ENCODE results near the gene MRGPRX3. TPM values are rescaled to one million over a fixed set of nuclear protein-coding genes. Genes with fewer than 3 reads are reported as not detected.

Gene MRGPRX3
- total RNA-seq, 1 experiment from 2014 or later = not detected

DNA sequence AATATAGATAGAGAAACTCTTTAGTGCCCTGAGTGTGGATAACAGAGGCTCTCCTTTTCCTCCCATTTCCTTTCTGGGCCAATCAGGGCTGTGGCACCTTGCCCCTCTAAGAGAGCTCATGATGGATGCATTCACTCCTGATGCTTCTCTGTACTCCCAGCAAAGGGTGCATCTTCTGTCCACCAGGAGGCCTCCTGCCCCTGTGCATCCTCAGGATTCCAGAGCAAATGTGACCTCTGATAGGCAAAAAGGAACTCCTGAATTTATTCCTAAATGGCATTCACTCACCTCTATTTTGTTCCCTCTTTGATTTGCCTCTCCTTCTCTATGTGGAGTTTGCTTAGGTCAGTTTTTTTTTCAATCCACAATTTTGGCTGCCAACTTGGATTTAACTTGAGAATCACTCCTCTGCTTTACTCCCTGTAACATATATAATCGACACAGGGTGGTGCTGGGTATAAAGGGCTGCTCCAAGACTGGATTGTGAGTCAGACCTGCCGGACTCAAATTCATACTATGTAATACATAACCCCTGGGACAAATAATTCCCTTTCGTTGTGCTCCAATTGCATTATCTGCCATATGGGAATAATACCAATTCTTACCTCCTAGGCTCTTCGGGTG lies 39.1 kb downstream of the MRGPRX3 start:
- in situ Hi-C loops (cut with HindIII; ENCODE audit: low pct_unique_long_range_greater_than_20kb, low sequenced_read_pairs) = no loop called here

DNA sequence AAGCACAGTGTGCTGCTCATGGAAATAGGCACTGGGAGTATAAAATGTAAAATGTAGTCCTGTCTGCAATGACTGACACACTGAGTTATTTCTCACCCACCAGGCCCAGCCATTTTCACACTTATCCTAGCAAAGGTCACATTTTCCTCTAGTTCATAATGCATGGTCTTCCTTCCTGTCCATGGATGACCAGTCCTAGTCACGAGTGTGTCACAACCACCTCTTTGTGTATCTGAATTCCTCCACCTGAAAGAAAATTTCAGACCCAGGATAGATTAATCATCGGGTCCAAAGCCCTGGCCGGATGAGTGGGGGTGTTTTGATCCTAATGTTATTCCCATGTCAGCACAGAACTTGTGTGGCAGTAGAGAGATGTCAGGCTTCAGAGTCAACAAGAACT lies 40.3 kb downstream of the MRGPRX3 start, which contains the start of gene MRGPRX4:
MRGPRX4 (plus strand) TSS at position 172 of the 400 bp plus-strand sequence. CDS start 420 bp downstream, outside the sequence.
- BruUV-seq (replicated peaks) = no TSS peak
- no peak for ATAC-seq
- H3K36me3 ChIP-seq (ENCODE audit: control insufficient read depth, insufficient read depth, low read length) = no peaks in the 10 kb centered on the region
- no peak within 1 kb of the TSS for H3K4me3 ChIP-seq (ENCODE audit: low read depth in 2 of 2, low read length in 2 of 2)
- in situ Hi-C loops (cut with HindIII; ENCODE audit: low pct_unique_long_range_greater_than_20kb, low sequenced_read_pairs) (no loop called here), intact Hi-C loops (cut with micrococcal nuclease; ENCODE audit: unreplicated experiment) (no loop called here)
- TF ChIP-seq SIN3A (IDR thresholded peaks at IDR 0.05; ENCODE audit: borderline replicate concordance, insufficient read depth, low read depth, low read length) (no peak), TCF7L2 (IDR thresholded peaks at IDR 0.05; ENCODE audit: low read depth, low read length) (no peak), POLR2AphosphoS5 (IDR thresholded peaks at IDR 0.05; ENCODE audit: low read depth, low read length) (no peak)
- TF ChIP-seq, protein P1, sequence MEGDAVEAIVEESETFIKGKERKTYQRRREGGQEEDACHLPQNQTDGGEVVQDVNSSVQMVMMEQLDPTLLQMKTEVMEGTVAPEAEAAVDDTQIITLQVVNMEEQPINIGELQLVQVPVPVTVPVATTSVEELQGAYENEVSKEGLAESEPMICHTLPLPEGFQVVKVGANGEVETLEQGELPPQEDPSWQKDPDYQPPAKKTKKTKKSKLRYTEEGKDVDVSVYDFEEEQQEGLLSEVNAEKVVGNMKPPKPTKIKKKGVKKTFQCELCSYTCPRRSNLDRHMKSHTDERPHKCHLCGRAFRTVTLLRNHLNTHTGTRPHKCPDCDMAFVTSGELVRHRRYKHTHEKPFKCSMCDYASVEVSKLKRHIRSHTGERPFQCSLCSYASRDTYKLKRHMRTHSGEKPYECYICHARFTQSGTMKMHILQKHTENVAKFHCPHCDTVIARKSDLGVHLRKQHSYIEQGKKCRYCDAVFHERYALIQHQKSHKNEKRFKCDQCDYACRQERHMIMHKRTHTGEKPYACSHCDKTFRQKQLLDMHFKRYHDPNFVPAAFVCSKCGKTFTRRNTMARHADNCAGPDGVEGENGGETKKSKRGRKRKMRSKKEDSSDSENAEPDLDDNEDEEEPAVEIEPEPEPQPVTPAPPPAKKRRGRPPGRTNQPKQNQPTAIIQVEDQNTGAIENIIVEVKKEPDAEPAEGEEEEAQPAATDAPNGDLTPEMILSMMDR (IDR thresholded peaks at IDR 0.05) = no peak
- TF ChIP-seq, protein P2, sequence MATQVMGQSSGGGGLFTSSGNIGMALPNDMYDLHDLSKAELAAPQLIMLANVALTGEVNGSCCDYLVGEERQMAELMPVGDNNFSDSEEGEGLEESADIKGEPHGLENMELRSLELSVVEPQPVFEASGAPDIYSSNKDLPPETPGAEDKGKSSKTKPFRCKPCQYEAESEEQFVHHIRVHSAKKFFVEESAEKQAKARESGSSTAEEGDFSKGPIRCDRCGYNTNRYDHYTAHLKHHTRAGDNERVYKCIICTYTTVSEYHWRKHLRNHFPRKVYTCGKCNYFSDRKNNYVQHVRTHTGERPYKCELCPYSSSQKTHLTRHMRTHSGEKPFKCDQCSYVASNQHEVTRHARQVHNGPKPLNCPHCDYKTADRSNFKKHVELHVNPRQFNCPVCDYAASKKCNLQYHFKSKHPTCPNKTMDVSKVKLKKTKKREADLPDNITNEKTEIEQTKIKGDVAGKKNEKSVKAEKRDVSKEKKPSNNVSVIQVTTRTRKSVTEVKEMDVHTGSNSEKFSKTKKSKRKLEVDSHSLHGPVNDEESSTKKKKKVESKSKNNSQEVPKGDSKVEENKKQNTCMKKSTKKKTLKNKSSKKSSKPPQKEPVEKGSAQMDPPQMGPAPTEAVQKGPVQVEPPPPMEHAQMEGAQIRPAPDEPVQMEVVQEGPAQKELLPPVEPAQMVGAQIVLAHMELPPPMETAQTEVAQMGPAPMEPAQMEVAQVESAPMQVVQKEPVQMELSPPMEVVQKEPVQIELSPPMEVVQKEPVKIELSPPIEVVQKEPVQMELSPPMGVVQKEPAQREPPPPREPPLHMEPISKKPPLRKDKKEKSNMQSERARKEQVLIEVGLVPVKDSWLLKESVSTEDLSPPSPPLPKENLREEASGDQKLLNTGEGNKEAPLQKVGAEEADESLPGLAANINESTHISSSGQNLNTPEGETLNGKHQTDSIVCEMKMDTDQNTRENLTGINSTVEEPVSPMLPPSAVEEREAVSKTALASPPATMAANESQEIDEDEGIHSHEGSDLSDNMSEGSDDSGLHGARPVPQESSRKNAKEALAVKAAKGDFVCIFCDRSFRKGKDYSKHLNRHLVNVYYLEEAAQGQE (IDR thresholded peaks at IDR 0.05; ENCODE audit: insufficient read depth in 1 of 2, low read depth in 2 of 2, low read length in 1 of 2) = no peak
- peaks cover 27% of the 10 kb centered on the region for H3K27me3 ChIP-seq (ENCODE audit: control insufficient read depth, insufficient read depth, low read length)
- CTCF ChIA-PET = no interaction called here
- DNase-seq (ENCODE audit: low read depth, low spot score) = no peak
- no peak within 1 kb of the TSS for H3K27ac ChIP-seq (ENCODE audit: low read length)
- no peaks in the 10 kb centered on the region for H3K4me1 ChIP-seq (ENCODE audit: control insufficient read depth, insufficient read depth, low read length)
- no peaks in the 10 kb centered on the region for H3K9me3 ChIP-seq (ENCODE audit: control insufficient read depth, insufficient read depth, low read depth, low read length)
- POLR2A ChIA-PET = no interaction called here

More for the DNA sequence above, 39.1 kb downstream of the MRGPRX3 start:
- CTCF ChIA-PET = interaction anchor here (1.2 kb wide), 1 partner anchor 32 kb away, joined by 13 read pairs; no protein-coding TSS in a partner anchor
- TF ChIP-seq TCF7L2 (IDR thresholded peaks at IDR 0.05; ENCODE audit: low read depth, low read length) (no peak), SIN3A (IDR thresholded peaks at IDR 0.05; ENCODE audit: borderline replicate concordance, insufficient read depth, low read depth, low read length) (no peak), POLR2AphosphoS5 (IDR thresholded peaks at IDR 0.05; ENCODE audit: low read depth, low read length) (no peak)
- TF ChIP-seq, protein P1 (IDR thresholded peaks at IDR 0.05) = peak; percentile 74
- TF ChIP-seq, protein P2 (IDR thresholded peaks at IDR 0.05; ENCODE audit: insufficient read depth in 1 of 2, low read depth in 2 of 2, low read length in 1 of 2) = no peak
- BruUV-seq (replicated peaks) = no TSS peak
- ATAC-seq (peak; percentile 84; the same call in 1 of the 2 replicates), DNase-seq (ENCODE audit: low read depth, low spot score) (peak; percentile 15)
- H3K27me3 ChIP-seq (ENCODE audit: control insufficient read depth, insufficient read depth, low read length) = peaks cover 25% of the 10 kb centered on the region
- H3K4me1 ChIP-seq (ENCODE audit: control insufficient read depth, insufficient read depth, low read length) = no peaks in the 10 kb centered on the region
- H3K27ac ChIP-seq (ENCODE audit: low read length) = no peak overlapping the region
- no peak overlapping the region for H3K4me3 ChIP-seq (ENCODE audit: low read depth in 2 of 2, low read length in 2 of 2)
- no peaks in the 10 kb centered on the region for H3K36me3 ChIP-seq (ENCODE audit: control insufficient read depth, insufficient read depth, low read length)
- no peaks in the 10 kb centered on the region for H3K9me3 ChIP-seq (ENCODE audit: control insufficient read depth, insufficient read depth, low read depth, low read length)
- POLR2A ChIA-PET = no interaction called here
- intact Hi-C loops (cut with micrococcal nuclease; ENCODE audit: unreplicated experiment) = no loop called here

Measured in Panc1 (cell line).